GM21723 (cell line): Measurements from ENCODE around the gene ANAPC1.
A peak's percentile ranks its signal among the peaks of the same experiment; 100 is the strongest.
"Not testable (repeated sequence)": the region's sequence is repeated elsewhere in the genome, so short reads cannot be mapped to it uniquely, and the experiment has no call there.

Experiments used
- ATAC-seq: cut with Tn5 transposase; IDR thresholded peaks from one replicate; pipeline ENCODE4 v1.9.1; 2021; ENCODE audit warnings: mild to moderate bottlenecking, moderate library complexity; ENCODE audit not compliant: unreplicated experiment

ANAPC1 gene, protein sequence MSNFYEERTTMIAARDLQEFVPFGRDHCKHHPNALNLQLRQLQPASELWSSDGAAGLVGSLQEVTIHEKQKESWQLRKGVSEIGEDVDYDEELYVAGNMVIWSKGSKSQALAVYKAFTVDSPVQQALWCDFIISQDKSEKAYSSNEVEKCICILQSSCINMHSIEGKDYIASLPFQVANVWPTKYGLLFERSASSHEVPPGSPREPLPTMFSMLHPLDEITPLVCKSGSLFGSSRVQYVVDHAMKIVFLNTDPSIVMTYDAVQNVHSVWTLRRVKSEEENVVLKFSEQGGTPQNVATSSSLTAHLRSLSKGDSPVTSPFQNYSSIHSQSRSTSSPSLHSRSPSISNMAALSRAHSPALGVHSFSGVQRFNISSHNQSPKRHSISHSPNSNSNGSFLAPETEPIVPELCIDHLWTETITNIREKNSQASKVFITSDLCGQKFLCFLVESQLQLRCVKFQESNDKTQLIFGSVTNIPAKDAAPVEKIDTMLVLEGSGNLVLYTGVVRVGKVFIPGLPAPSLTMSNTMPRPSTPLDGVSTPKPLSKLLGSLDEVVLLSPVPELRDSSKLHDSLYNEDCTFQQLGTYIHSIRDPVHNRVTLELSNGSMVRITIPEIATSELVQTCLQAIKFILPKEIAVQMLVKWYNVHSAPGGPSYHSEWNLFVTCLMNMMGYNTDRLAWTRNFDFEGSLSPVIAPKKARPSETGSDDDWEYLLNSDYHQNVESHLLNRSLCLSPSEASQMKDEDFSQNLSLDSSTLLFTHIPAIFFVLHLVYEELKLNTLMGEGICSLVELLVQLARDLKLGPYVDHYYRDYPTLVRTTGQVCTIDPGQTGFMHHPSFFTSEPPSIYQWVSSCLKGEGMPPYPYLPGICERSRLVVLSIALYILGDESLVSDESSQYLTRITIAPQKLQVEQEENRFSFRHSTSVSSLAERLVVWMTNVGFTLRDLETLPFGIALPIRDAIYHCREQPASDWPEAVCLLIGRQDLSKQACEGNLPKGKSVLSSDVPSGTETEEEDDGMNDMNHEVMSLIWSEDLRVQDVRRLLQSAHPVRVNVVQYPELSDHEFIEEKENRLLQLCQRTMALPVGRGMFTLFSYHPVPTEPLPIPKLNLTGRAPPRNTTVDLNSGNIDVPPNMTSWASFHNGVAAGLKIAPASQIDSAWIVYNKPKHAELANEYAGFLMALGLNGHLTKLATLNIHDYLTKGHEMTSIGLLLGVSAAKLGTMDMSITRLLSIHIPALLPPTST (N-terminal part only)

GRCh38 chr2:111883661-111884591, at the start of gene ANAPC1:
ANAPC1 (minus strand) TSS chr2:111884193; CDS start chr2:111880825, 3,368 bp downstream.
- peak; percentile 91 for ATAC-seq

DNA sequence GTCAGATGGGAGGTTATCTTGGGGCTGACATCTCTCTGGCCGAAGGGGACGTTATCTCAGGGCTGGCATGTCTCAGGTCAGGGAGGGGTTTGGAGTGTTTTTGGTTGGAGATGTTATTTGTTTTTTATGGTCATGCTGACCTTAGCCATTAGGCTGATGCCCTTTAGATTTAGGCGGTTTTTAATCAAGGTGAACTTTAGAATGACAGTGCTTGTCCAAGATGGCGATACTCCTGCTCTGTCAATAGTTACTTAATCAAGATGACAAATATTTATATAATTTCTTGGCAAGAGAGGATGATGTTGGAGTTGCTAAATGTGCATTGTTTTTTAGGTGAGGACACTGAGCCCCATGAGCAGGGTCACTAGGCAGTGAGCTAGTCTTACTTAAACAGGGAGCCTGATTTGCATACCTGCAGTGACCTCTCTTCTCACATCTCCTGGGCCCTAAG, 48.9 kb upstream of the ANAPC1 start:
- ATAC-seq: no peak

- no peak for ATAC-seq
These were observed 46.9 kb upstream of the ANAPC1 start for GRCh38 chr2:111930875-111931274.

- ATAC-seq: no peak
These were observed 46.4 kb upstream of the ANAPC1 start for GRCh38 chr2:111930409-111930808.

- ATAC-seq: no peak
These were observed 43.7 kb upstream of the ANAPC1 start for GRCh38 chr2:111927723-111928122.

DNA sequence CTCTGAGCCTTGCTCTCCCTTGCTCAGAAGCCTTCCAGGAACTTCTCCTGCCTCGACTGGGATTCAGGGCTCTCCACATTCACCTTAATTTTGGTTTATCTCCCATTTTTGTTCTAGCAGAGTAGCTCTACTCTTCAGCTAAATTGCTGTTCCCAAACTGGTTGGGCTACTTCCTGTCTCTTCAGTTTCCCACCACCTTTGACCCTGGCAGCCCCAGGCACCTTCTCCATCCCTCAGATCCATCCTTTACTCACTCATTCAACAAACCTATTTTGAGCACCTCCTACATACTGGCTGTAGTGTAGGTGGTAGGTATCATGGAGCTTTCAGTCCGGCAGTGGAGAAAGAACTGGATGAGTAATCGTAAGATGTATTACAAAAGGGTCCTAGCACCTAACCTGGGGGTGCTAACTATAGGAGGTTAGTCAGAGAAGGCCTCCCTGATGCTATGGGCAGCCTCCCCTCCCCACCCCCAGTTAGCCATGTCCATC, 40.7 kb upstream of the ANAPC1 start:
- no peak for ATAC-seq

- no peak for ATAC-seq
These were observed 39.3 kb upstream of the ANAPC1 start for GRCh38 chr2:111923276-111923804.

DNA sequence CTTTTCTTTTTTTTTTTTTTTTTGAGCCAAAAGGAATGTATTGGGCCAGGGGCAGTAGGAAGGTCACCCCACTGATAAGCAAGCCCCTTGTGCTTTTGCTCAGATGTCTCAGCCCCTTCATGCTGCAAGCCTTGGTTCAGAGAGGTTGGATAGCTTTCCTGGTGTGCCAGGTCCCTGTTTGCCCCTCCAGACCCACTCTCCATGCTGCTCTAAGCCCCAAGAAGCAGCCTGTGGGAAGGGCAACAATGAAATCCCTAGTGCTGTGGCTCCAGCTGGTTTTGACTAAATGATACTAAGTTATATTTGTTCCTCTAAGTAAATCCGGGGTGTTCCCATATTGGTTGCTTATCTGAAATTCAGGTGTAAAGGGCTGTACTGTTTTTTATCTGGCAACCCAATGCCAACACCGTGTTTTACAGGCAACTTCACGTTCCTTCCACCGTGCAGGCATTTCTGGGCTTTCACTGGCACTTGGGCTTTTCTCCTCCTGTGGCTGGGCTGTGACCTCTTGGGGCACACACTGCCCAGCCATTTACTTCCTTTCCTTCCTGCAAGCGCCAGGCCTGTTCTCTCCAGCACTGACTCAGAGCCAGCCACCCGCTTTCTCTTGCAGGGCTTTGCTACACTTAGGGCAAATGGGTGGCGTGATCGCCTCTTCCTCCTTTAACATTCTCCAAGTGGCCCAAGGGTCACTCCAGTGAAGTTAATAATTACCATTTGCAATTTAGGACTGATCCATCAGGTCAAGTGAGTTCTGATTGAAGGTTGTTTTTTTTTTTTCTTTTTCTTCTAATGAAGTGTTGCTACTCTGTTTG, 36.0 kb upstream of the ANAPC1 start:
- ATAC-seq: no peak

- no peak for ATAC-seq
These were observed 35.4 kb upstream of the ANAPC1 start for GRCh38 chr2:111919365-111919764.

GRCh38 chr2:111918383-111918806, 34.4 kb upstream of the ANAPC1 start:
- ATAC-seq: no peak

DNA sequence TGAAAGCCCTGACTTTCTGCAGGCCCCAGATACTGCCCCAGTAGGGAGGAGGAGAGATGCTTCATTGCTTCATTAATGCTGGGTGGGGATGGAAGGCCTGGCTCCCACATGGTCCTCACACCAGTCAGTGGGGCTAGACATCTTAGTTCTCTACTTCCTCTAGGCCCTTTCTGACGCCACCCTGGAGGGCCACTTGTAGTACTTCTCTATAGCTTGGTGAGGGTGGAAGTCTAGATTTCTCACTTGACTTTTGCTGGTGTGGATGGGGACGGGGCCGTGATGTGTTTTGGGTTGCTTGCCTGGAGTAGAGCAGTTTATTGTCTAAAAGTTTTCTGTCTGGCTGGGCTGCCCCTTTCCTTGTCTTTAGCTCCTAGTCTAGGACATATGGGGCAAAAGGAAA, 33.1 kb upstream of the ANAPC1 start:
- ATAC-seq: no peak

GRCh38 chr2:111912547-111912946, 28.6 kb upstream of the ANAPC1 start:
- ATAC-seq: no peak

DNA sequence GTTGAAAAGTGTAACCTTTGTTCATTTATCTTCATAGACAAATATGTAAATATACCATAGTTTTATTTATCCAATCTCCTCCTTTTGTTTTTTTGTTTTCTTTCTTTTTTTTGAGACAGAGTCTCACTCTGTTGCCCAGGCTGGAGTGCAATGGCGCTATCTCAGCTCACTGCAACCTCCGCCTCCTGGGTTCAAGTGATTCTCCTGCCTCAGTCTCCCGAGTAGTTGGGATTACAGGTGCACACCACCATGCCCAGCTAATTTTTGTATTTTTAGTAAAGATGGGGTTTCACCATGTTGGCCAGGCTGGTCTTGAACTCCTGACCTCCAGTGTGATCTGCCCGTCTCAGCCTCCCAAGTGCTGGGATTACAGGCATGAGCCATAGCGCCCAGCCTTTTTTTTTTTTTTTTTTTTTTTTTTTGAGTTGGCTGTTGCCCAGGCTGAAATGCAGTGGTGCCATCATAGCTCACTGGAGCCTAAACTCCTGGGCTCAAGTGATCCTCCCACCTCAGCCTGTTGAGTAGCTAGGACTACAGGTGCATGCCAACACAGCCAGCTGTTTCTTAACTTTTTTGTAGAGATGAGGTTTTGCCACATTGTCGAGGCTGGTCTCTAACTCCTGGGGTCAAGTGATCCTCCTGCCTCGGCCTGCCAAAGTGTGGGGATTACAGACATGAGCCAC, 27.4 kb upstream of the ANAPC1 start:
- ATAC-seq: not testable (repeated sequence)

DNA sequence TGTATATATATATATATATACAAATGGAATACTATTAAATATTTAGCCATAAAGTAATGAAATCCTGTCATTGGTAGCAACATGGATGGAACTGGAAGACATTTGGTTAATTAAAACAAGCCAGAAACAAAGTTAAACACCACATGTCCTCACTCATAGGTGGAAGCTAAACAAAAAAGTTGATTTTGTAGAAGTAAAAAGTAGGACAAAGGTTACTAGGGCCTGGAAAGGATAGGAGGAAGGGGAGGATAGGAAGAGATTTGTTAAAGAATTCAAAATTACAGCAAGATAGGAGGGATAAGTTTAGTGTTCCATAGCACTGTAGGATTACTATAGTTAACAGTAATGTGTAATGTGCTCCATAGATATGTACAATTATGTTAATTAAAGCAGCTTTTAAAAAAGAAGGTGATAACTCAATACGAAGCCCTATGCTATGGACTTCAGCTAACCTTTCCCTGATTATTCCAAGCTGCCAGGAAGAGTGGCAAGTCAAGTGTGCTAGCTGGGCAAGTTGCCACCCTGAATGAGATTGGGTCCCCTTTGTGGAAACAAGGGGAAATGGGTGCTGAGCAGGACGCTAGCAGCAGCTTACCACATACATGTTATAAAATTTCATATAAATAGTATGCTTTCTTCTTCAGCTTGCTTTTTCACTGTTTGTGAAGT, 26.8 kb upstream of the ANAPC1 start:
- no peak for ATAC-seq

DNA sequence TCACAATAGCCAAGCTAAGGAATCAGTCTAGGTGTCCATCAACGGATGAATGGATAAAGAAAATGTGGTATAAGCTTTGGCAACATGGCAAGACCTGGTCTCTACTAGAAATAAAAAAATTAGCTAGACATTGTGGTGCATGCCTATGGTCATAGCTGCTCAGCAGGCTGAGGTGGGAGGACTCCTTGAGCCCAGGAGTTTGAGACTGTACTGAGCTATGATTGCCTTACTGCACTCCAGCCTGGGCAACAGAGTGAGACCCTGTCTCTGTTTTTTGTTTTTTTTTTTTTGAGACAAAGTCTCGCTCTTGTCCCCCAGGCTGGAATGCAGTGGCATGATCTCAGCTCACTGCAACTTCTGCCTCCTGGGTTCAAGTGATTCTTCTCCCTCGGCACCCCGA, 26.0 kb upstream of the ANAPC1 start:
- not testable (repeated sequence) for ATAC-seq

GRCh38 chr2:111909079-111909478, 25.1 kb upstream of the ANAPC1 start:
- no peak for ATAC-seq

DNA sequence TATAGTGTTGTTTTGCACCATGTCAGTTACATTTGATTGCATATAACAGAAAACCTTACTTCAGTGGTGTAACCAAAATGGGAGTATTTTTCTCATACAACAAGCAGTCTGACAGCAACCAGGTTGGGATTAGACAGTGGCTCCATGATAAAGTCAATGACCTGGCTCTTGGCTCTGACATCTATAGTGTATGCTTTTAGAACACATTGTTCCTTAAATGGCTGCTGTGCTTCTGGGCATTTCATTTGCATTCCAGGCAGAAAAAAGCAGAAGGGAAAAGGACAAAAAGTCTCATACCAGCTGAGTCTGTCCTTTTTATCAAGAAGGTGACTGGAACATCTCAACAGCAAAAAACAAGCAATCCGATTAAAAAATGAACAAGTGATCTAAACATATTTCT, 24.6 kb upstream of the ANAPC1 start:
- no peak for ATAC-seq
